SIG-M5 (cell line): Measurements from ENCODE around the gene GBGT1.

Experiments used
- DNase-seq: peaks from one replicate; lab custom pipeline; 2025; lab: John Stamatoyannopoulos, UW

The GBGT1 gene

GRCh38 chr9:133113949-133114885 is 49.5 kb downstream of the GBGT1 start:
- DNase-seq: no peak

GRCh38 chr9:133113163-133113948 is 50.4 kb downstream of the GBGT1 start:
- no peak for DNase-seq

GRCh38 chr9:133112663-133113026 is 51.1 kb downstream of the GBGT1 start:
- DNase-seq: no peak

- no peak for DNase-seq
Observed at GRCh38 chr9:133111808-133112662, 51.7 kb downstream of the GBGT1 start.

- DNase-seq: no peak
Observed at GRCh38 chr9:133109931-133110650, 53.6 kb downstream of the GBGT1 start.

GRCh38 chr9:133108794-133109641 is 54.7 kb downstream of the GBGT1 start:
- DNase-seq: no peak

- no peak for DNase-seq
Observed at GRCh38 chr9:133107961-133108793, 55.5 kb downstream of the GBGT1 start.

GRCh38 chr9:133107245-133107722 is 56.4 kb downstream of the GBGT1 start:
- no peak for DNase-seq

- DNase-seq: no peak
Observed at GRCh38 chr9:133106511-133107244, 57.0 kb downstream of the GBGT1 start.

- DNase-seq: no peak
Observed at GRCh38 chr9:133105461-133105770, 58.3 kb downstream of the GBGT1 start.

- DNase-seq: no peak
Observed at GRCh38 chr9:133104718-133105460, 58.8 kb downstream of the GBGT1 start.

GRCh38 chr9:133103987-133104505 is 59.7 kb downstream of the GBGT1 start:
- no peak for DNase-seq

GRCh38 chr9:133103183-133103986 is 60.3 kb downstream of the GBGT1 start:
- no peak for DNase-seq
